Measurements from ENCODE around the gene NKX6-2. TPM values are rescaled to one million over a fixed set of nuclear protein-coding genes. Genes with fewer than 3 reads are reported as not detected.

The NKX6-2 gene
- total RNA-seq, 1 donor from 2014 or later, result not detected

- intact Hi-C loops (cut with DNase I), result no loop called here
- H3K4me1 ChIP-seq, result peaks cover 5% of the 10 kb centered on the region
- H3K27me3 ChIP-seq (ENCODE audit: low read depth), result peaks cover 40% of the 10 kb centered on the region
- H3K4me3 ChIP-seq, result no peak overlapping the region
- no peak for ATAC-seq
- no peak overlapping the region for H3K27ac ChIP-seq
- no peaks in the 10 kb centered on the region for H3K9me3 ChIP-seq
- no peaks in the 10 kb centered on the region for H3K36me3 ChIP-seq
- no peak for TF ChIP-seq CTCF (IDR thresholded peaks at IDR 0.05)
- DNase-seq, result no peak
Measured at GRCh38 chr10:132832186-132832969, 46.4 kb upstream of the NKX6-2 start.

- DNase-seq (no peak), ATAC-seq (no peak)
- H3K27me3 ChIP-seq (ENCODE audit: low read depth), result peaks cover 19% of the 10 kb centered on the region
- H3K27ac ChIP-seq, result no peak overlapping the region
- TF ChIP-seq CTCF (IDR thresholded peaks at IDR 0.05), result no peak
- H3K36me3 ChIP-seq, result no peaks in the 10 kb centered on the region
- H3K9me3 ChIP-seq, result no peaks in the 10 kb centered on the region
- H3K4me3 ChIP-seq, result no peak overlapping the region
- no peaks in the 10 kb centered on the region for H3K4me1 ChIP-seq
- intact Hi-C loops (cut with DNase I), result no loop called here
Measured at GRCh38 chr10:132829403-132829802, 43.5 kb upstream of the NKX6-2 start.

- Histone ChIP-seq H3K9me3 (no peaks in the 10 kb centered on the region), H3K36me3 (no peaks in the 10 kb centered on the region), H3K4me3 (no peak overlapping the region), H3K27me3 (ENCODE audit: low read depth) (peaks cover 12% of the 10 kb centered on the region), H3K4me1 (no peaks in the 10 kb centered on the region), H3K27ac (no peak overlapping the region)
- intact Hi-C loops (cut with DNase I), result no loop called here
- TF ChIP-seq CTCF (IDR thresholded peaks at IDR 0.05), result no peak
- DNase-seq (no peak), ATAC-seq (no peak)
Measured at GRCh38 chr10:132828681-132829080, 42.7 kb upstream of the NKX6-2 start.

GRCh38 chr10:132827861-132828539 lies 42.1 kb upstream of the NKX6-2 start:
- ATAC-seq (no peak), DNase-seq (no peak)
- no peak overlapping the region for H3K27ac ChIP-seq
- H3K4me1 ChIP-seq, result no peaks in the 10 kb centered on the region
- no peak overlapping the region for H3K4me3 ChIP-seq
- intact Hi-C loops (cut with DNase I), result no loop called here
- no peak for TF ChIP-seq CTCF (IDR thresholded peaks at IDR 0.05)
- no peaks in the 10 kb centered on the region for H3K9me3 ChIP-seq
- peaks cover 5% of the 10 kb centered on the region for H3K27me3 ChIP-seq (ENCODE audit: low read depth)
- H3K36me3 ChIP-seq, result no peaks in the 10 kb centered on the region

GRCh38 chr10:132827423-132827789 lies 41.5 kb upstream of the NKX6-2 start:
- Histone ChIP-seq H3K4me3 (no peak overlapping the region), H3K4me1 (no peaks in the 10 kb centered on the region), H3K27me3 (ENCODE audit: low read depth) (no peaks in the 10 kb centered on the region), H3K36me3 (no peaks in the 10 kb centered on the region), H3K9me3 (no peaks in the 10 kb centered on the region), H3K27ac (no peak overlapping the region)
- intact Hi-C loops (cut with DNase I), result no loop called here
- ATAC-seq (no peak), DNase-seq (no peak)
- TF ChIP-seq CTCF (IDR thresholded peaks at IDR 0.05), result no peak

All from lower lobe of right lung (tissue), 2 donors.